ENCODE data around the gene ACAP3.

Gene ACAP3

GRCh38 chr1:1244192-1244811 is 63.4 kb downstream of the ACAP3 start:
- DNase-seq (ENCODE audit: low spot score): no peak

- DNase-seq (ENCODE audit: low spot score): no peak
These were observed 63.9 kb downstream of the ACAP3 start for GRCh38 chr1:1243807-1244191.

GRCh38 chr1:1243266-1243660 is 64.5 kb downstream of the ACAP3 start:
- DNase-seq (ENCODE audit: low spot score): no peak

- no peak for DNase-seq (ENCODE audit: low spot score)
These were observed 65.1 kb downstream of the ACAP3 start for GRCh38 chr1:1242461-1243265.
